ENCODE measurements around the gene ARID1A.

GRCh38 chr1:26749458-26749857 is 53.6 kb downstream of the ARID1A start:
- no peak for TF ChIP-seq MAX (IDR thresholded peaks at IDR 0.05; ENCODE audit: low read depth, low read length)
- TF ChIP-seq CTCF (IDR thresholded peaks at IDR 0.05; ENCODE audit: low read depth, low read length): no peak
